CD4-positive, CD25-positive, alpha-beta regulatory T cell (primary cell): ENCODE measurements around the gene EXOC4. TPM values are rescaled to one million over a fixed set of nuclear protein-coding genes. Genes with fewer than 3 reads are reported as not detected.

Experiments
- ATAC-seq, 2 donors: fragments of 150-1000 bp; cut with Tn5 transposase; one replicate each; pipeline ENCODE4 v1.10.0; 2021; ENCODE audit warnings: low read depth in 2 of 2, moderate number of reproducible peaks in 2 of 2, moderate library complexity in 1 of 2
- DNase-seq, 3 donors: peaks; one replicate each; pipeline versions ENCODE4 v3.0.0 to v3.0.0-alpha.2; 2012 to 2022; ENCODE audit warnings: mixed read lengths in 1 of 3
- H3K27ac ChIP-seq: one replicate; pipeline ENCODE4 v1.7.0; 2013; ENCODE audit warnings: mild to moderate bottlenecking, low read length; ENCODE audit not compliant: insufficient read depth, poor library complexity, severe bottlenecking
- H3K27me3 ChIP-seq: one replicate; pipeline ENCODE4 v1.7.0; 2013; ENCODE audit warnings: low read length; ENCODE audit not compliant: control insufficient read depth, insufficient read depth
- H3K36me3 ChIP-seq: one replicate; pipeline ENCODE4 v1.7.0; 2013; ENCODE audit warnings: mild to moderate bottlenecking, low read length, moderate library complexity; ENCODE audit not compliant: control insufficient read depth, insufficient read depth
- H3K4me1 ChIP-seq: 2 replicates; pipeline ENCODE4 v1.7.0; 2013; ENCODE audit warnings: mild to moderate bottlenecking, low read length; ENCODE audit not compliant: insufficient read depth, control insufficient read depth, poor library complexity, severe bottlenecking
- H3K4me3 ChIP-seq: one replicate; pipeline ENCODE4 v1.7.0; 2013; ENCODE audit warnings: low read depth, mild to moderate bottlenecking, low read length, moderate library complexity
- H3K9me3 ChIP-seq, 2 experiments: 1 replicate in 1 of 2; 2 replicates in 1 of 2; pipeline ENCODE4 v1.7.0; 2013; ENCODE audit warnings: low read length in 2 of 2, mild to moderate bottlenecking in 1 of 2, moderate library complexity in 1 of 2; ENCODE audit not compliant: control insufficient read depth in 2 of 2
- H3K27ac Mint-ChIP-seq, 3 donors: one replicate each; pipeline ENCODE4 v1.8.0; 2020 to 2022; ENCODE audit warnings: mild to moderate bottlenecking in 3 of 3, mixed read lengths in 3 of 3, moderate library complexity in 2 of 3
- H3K27me3 Mint-ChIP-seq: one replicate; pipeline ENCODE4 v1.8.0; 2022; ENCODE audit warnings: mild to moderate bottlenecking, mixed read lengths
- H3K36me3 Mint-ChIP-seq: one replicate; pipeline ENCODE4 v1.8.0; 2020; ENCODE audit warnings: mixed read lengths
- H3K4me1 Mint-ChIP-seq, 4 donors: one replicate each; pipeline ENCODE4 v1.8.0; 2020 to 2022; ENCODE audit warnings: mixed read lengths in 4 of 4, mild to moderate bottlenecking in 1 of 4
- H3K4me3 Mint-ChIP-seq, 4 donors: one replicate each; pipeline ENCODE4 v1.8.0; 2020 to 2022; ENCODE audit warnings: mild to moderate bottlenecking in 4 of 4, mixed read lengths in 4 of 4, moderate library complexity in 3 of 4
- H3K9me3 Mint-ChIP-seq, 7 donors: one replicate each; pipeline ENCODE4 v1.8.0; 2020 to 2022; ENCODE audit warnings: mixed read lengths in 7 of 7, mild to moderate bottlenecking in 3 of 7, moderate library complexity in 2 of 7
- polyA plus RNA-seq, 4 donors: library from polyadenylated mRNA; unstranded; fragments of 300-500 nt; fragmentation: Illumina TruSeq; gene quantifications; one replicate each; pipeline ENCODE4 v1.2.3, GENCODE V29; 2021
- total RNA-seq: library from RNA; stranded (reverse); gene quantifications from one replicate; pipeline ENCODE4 v1.2.3, GENCODE V29; 2022

EXOC4 gene
- total and polyA plus RNA-seq, 5 donors from 2014 or later, result 39.1 to 118 (median 52.2) TPM

GRCh38 chr7:133587903-133588302 is 335.0 kb downstream of the EXOC4 start:
- no peak for ATAC-seq
- Histone ChIP-seq H3K4me3 (no peak overlapping the region), H3K27me3 (no peaks in the 10 kb centered on the region), H3K9me3 (no peaks in the 10 kb centered on the region), H3K4me1 (no peaks in the 10 kb centered on the region), H3K36me3 (no peaks in the 10 kb centered on the region), H3K27ac (no peak overlapping the region)
- peaks cover 17% of the 10 kb centered on the region for H3K36me3 Mint-ChIP-seq
- no peak for DNase-seq
- peaks cover 0 to 2% (median 0%) of the 10 kb centered on the region in 7 donors for H3K9me3 Mint-ChIP-seq
- H3K4me1 Mint-ChIP-seq, result peaks cover 2 to 25% (median 4%) of the 10 kb centered on the region in 4 donors
- no peak overlapping the region for H3K27ac Mint-ChIP-seq
- no peaks in the 10 kb centered on the region for H3K27me3 Mint-ChIP-seq
- no peak overlapping the region for H3K4me3 Mint-ChIP-seq

- no peaks in the 10 kb centered on the region for H3K36me3 ChIP-seq
- H3K27ac ChIP-seq, result no peak overlapping the region
- Mint-ChIP-seq H3K27me3 (no peaks in the 10 kb centered on the region), H3K9me3 (peaks cover 0 to 6% (median 1%) of the 10 kb centered on the region in 7 donors), H3K36me3 (peaks cover 20% of the 10 kb centered on the region), H3K27ac (no peak overlapping the region), H3K4me1 (peaks cover under 1 to 14% (median 6%) of the 10 kb centered on the region in 4 donors), H3K4me3 (no peak overlapping the region)
- no peak overlapping the region for H3K4me3 ChIP-seq
- H3K4me1 ChIP-seq, result no peaks in the 10 kb centered on the region
- no peak for ATAC-seq
- no peak for DNase-seq
- H3K27me3 ChIP-seq, result no peaks in the 10 kb centered on the region
- no peaks in the 10 kb centered on the region for H3K9me3 ChIP-seq
Observed at GRCh38 chr7:133590795-133591194, 337.9 kb downstream of the EXOC4 start.

- Histone ChIP-seq H3K9me3 (no peaks in the 10 kb centered on the region), H3K27me3 (no peaks in the 10 kb centered on the region), H3K4me1 (no peaks in the 10 kb centered on the region), H3K36me3 (no peaks in the 10 kb centered on the region), H3K27ac (no peak overlapping the region), H3K4me3 (no peak overlapping the region)
- no peaks in the 10 kb centered on the region for H3K27me3 Mint-ChIP-seq
- no peak overlapping the region for H3K4me3 Mint-ChIP-seq
- H3K4me1 Mint-ChIP-seq, result peaks cover 3 to 14% (median 6%) of the 10 kb centered on the region in 4 donors
- ATAC-seq (no peak), DNase-seq (no peak)
- no peak overlapping the region for H3K27ac Mint-ChIP-seq
- H3K9me3 Mint-ChIP-seq, result peaks cover 0 to 6% (median 1%) of the 10 kb centered on the region in 7 donors
- H3K36me3 Mint-ChIP-seq, result peaks cover 27% of the 10 kb centered on the region
Observed at GRCh38 chr7:133591704-133592340, 338.9 kb downstream of the EXOC4 start.

GRCh38 chr7:133593561-133593960 is 340.7 kb downstream of the EXOC4 start:
- Mint-ChIP-seq H3K4me1 (peaks cover 4 to 14% (median 6%) of the 10 kb centered on the region in 4 donors), H3K27ac (peak overlapping the region in 1 of 3 donors; percentile 66), H3K4me3 (no peak overlapping the region), H3K27me3 (no peaks in the 10 kb centered on the region), H3K9me3 (peaks cover 0 to 6% (median 1%) of the 10 kb centered on the region in 7 donors), H3K36me3 (peaks cover 23% of the 10 kb centered on the region)
- Histone ChIP-seq H3K27me3 (no peaks in the 10 kb centered on the region), H3K9me3 (no peaks in the 10 kb centered on the region), H3K36me3 (no peaks in the 10 kb centered on the region), H3K27ac (no peak overlapping the region), H3K4me1 (no peaks in the 10 kb centered on the region), H3K4me3 (no peak overlapping the region)
- DNase-seq, result no peak
- no peak for ATAC-seq

- Histone ChIP-seq H3K4me3 (no peak overlapping the region), H3K4me1 (no peaks in the 10 kb centered on the region), H3K27ac (no peak overlapping the region), H3K36me3 (no peaks in the 10 kb centered on the region), H3K9me3 (no peaks in the 10 kb centered on the region), H3K27me3 (no peaks in the 10 kb centered on the region)
- Mint-ChIP-seq H3K27ac (no peak overlapping the region), H3K36me3 (peaks cover 11% of the 10 kb centered on the region), H3K4me3 (no peak overlapping the region), H3K9me3 (no peaks in the 10 kb centered on the region), H3K27me3 (no peaks in the 10 kb centered on the region), H3K4me1 (peaks cover 8 to 19% (median 9%) of the 10 kb centered on the region in 4 donors)
- ATAC-seq (no peak), DNase-seq (peak in 1 of 3 donors; percentile 5)
Observed at GRCh38 chr7:133601617-133602016, 348.7 kb downstream of the EXOC4 start.

GRCh38 chr7:133602291-133602690 is 349.4 kb downstream of the EXOC4 start:
- Mint-ChIP-seq H3K4me3 (no peak overlapping the region), H3K9me3 (no peaks in the 10 kb centered on the region), H3K27me3 (no peaks in the 10 kb centered on the region), H3K27ac (no peak overlapping the region), H3K36me3 (peaks cover 10% of the 10 kb centered on the region), H3K4me1 (peaks cover 8 to 19% (median 11%) of the 10 kb centered on the region in 4 donors)
- no peaks in the 10 kb centered on the region for H3K27me3 ChIP-seq
- no peak overlapping the region for H3K4me3 ChIP-seq
- H3K9me3 ChIP-seq, result no peaks in the 10 kb centered on the region
- no peak overlapping the region for H3K27ac ChIP-seq
- H3K36me3 ChIP-seq, result no peaks in the 10 kb centered on the region
- no peaks in the 10 kb centered on the region for H3K4me1 ChIP-seq
- DNase-seq (no peak), ATAC-seq (no peak)

- Mint-ChIP-seq H3K27me3 (no peaks in the 10 kb centered on the region), H3K36me3 (peaks cover 14% of the 10 kb centered on the region), H3K9me3 (no peaks in the 10 kb centered on the region), H3K4me1 (peaks cover 3 to 18% (median 11%) of the 10 kb centered on the region in 4 donors), H3K27ac (no peak overlapping the region), H3K4me3 (no peak overlapping the region)
- Histone ChIP-seq H3K4me1 (no peaks in the 10 kb centered on the region), H3K27me3 (no peaks in the 10 kb centered on the region), H3K4me3 (no peak overlapping the region), H3K9me3 (no peaks in the 10 kb centered on the region), H3K36me3 (no peaks in the 10 kb centered on the region), H3K27ac (no peak overlapping the region)
- ATAC-seq (no peak), DNase-seq (no peak)
Observed at GRCh38 chr7:133606991-133607390, 354.1 kb downstream of the EXOC4 start.

GRCh38 chr7:133609806-133610205 is 356.9 kb downstream of the EXOC4 start:
- Mint-ChIP-seq H3K4me1 (peaks cover 2 to 13% (median 7%) of the 10 kb centered on the region in 4 donors), H3K9me3 (peaks cover 0 to 3% (median 0%) of the 10 kb centered on the region in 7 donors), H3K27ac (no peak overlapping the region), H3K4me3 (no peak overlapping the region), H3K36me3 (peaks cover 18% of the 10 kb centered on the region), H3K27me3 (no peaks in the 10 kb centered on the region)
- Histone ChIP-seq H3K4me3 (no peak overlapping the region), H3K27me3 (no peaks in the 10 kb centered on the region), H3K9me3 (no peaks in the 10 kb centered on the region), H3K36me3 (no peaks in the 10 kb centered on the region), H3K4me1 (no peaks in the 10 kb centered on the region), H3K27ac (no peak overlapping the region)
- no peak for DNase-seq
- ATAC-seq, result no peak
